Daoy (cell line): Measurements from ENCODE around the gene CDC73. TPM values are rescaled to one million over a fixed set of nuclear protein-coding genes. Genes with fewer than 3 reads are reported as not detected.
"Not testable (repeated sequence)": the region's sequence is repeated elsewhere in the genome, so short reads cannot be mapped to it uniquely, and the experiment has no call there.

ENCODE experiments used
- DNase-seq: peaks from one replicate; pipeline ENCODE4 v3.0.0-alpha.2; 2015; ENCODE audit warnings: low read depth
- total RNA-seq: library from RNA; depleted of rRNA; stranded (reverse); fragments of >200 nt; shearing (Covaris generic); gene quantifications from 2 replicates; pipeline ENCODE4 v1.2.3, GENCODE V29; 2014

Gene CDC73
- total RNA-seq, 1 experiment from 2014 or later, result 18.7 TPM

DNA sequence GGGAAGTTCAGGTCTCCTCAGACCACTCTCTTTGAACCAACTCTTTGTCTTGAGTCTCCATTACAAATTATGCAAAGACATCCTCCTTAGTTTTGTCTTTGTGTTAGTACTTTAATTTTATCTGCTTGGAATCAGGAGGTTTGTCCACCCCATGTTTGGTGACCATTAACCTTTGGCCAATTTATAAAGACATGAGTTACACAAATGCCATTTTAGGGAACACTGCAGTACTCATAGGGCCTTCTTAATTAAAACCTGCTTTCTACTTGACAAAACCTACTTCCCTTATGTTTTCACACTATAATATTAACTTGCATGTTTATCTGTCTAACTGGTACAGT lies 7.9 kb upstream of the CDC73 start:
- no peak for DNase-seq

DNA sequence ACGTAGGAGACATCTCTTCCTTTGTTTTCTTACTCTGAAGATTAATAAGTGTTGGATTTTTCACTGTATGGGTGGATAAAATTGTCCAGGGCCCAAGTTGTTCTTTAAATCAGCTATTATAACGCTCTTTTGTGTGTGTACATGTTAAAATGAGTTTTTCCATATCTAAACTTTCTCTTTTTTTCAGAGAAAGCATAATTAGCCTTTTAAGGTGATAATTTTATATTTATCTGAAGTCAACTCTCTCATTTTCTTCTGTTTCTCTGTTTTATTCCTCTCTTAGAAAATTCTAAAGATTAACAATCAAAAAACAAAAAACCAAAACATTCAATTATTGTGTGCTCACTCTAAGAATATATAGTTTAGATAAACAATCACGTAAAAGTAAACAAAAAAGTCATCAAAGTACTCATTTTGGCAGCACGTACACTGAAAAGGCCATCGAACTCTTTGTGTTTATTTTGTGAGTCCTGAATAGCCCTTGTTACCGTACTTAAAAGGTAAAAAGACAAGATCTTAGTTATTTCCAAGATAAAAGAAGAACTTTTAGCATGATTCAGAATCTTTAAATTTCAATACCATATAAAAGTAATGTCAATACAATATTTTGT lies 7.2 kb upstream of the CDC73 start:
- no peak for DNase-seq

DNA sequence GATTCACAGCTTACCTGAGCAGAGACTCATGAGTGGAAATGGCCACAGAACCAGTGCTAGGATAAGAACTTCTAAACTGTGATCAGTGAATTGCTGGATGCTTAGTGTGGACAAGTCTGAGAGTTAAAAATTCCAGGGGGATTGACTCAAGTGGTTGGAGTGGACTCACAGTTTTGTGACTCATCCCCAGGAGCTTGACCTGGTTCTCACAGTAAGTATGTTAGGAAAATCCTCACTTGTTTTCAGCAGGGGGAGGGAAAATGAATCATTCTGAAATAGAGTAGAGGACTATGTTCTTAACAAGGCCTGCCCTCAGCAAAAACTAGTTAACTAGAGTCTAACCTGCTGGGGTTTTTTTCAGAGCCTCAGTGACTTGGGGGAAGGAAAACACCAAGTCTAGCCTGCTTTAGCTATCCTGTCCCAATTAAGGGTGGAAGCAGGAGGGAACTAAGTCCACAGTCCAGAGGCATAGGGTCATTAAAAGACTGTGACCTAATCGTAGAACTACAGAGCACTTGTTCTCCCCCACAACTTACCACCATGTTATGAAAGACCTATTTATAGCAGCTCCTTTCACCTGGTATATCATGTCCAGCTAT lies 6.1 kb upstream of the CDC73 start:
- peak; percentile 93 for DNase-seq

DNA sequence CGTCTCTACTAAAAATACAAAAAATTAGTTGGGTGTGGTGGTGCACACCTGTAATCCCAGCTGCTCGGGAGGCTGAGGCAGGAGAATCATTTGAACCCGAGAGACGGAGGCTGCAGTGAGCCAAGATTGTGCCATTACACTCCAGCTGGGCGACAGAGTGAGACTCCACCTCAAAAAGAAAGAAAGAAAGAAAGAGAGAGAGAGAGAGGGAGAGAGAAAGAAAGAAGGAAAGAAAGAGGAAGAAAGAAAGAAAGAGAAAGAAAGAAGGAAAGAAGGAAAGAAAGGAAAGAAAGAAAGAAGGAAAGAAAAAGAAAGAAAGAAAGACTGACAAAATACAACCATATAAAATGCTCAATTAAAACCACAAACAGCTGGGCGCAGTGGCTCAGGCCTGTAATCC lies 4.7 kb upstream of the CDC73 start:
- not testable (repeated sequence) for DNase-seq

DNA sequence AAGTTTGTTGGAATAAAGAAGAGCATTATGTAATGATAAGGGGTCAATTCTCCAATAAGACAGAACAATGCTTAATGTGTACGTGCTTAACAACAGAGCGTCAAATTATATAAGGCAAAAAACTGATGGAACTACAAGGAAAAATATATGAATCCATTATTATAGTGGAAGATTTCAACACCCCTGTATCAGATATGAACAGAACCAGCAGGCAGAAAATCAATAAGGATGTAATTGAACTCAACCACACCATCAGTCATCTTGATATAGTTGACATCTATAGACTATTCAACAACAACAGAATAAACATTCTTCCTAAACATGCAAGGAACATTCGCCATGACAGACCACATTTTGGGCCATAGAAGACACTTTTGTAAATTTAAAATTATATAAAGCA lies 3.6 kb upstream of the CDC73 start:
- no peak for DNase-seq

DNA sequence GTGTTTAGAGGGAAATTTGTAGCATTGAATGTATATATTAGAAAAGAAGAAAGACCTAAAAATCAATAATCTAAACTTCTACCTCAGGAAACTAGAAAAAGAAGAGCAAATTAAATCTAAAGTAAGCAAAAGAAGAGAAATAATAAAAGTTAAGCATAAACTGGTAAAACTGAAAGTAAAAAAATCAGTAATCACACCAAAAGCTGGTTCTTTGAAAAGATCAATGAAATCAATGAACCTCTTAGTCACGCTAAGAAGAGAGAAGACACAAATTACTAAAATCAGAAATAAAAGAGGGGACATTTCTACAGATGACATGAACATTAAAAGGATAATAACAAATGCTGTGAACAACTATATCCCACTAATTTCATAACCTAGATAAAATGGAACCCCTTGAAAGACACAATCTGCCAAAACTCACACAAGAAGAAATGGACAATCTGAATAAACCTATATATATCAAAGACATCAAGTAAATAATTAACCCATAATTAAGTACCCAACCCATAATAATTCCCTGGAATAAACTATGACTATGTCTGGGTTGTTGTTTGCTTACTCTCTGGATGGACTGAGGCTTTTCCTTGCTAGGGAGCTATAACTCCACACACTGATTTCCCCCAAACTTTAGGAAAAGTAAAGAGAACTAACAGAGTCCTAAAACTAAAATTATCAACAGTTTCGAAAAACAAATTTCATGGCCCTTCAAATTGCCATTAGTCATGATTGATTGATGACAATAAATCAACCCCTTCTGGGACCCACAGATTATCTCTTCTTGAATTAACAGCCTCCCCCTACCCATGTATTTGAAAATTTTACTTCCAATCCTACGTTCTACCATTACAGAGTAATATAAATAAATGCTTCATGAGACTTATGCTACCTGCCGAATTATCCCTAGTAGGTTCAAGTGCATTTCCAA lies 2.8 kb upstream of the CDC73 start:
- DNase-seq, result no peak

- DNase-seq, result no peak
Observed at GRCh38 chr1:193120604-193121166, 1.1 kb upstream of the CDC73 start.

- no peak for DNase-seq
Observed at GRCh38 chr1:193123751-193124150, 1.9 kb downstream of the CDC73 start.

DNA sequence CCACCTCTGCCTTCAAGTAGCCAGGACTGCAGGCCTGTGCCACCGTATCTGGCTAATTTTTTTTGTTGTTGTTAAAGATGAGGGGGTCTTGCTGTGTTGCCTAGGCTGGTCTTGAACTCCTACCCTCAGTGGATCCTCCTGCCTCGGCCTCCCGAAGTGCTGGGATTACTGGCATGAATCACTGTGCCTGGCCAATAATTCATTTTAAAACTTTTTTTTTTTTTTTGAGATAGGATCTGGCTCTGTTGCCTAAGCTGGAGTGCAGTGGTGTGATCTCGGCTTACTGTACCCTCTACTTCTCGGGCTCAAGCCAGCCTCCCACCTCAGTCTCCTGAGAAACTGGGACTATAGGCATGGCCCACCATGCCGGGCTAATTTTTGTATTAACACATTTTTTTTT lies 3.5 kb downstream of the CDC73 start:
- DNase-seq, result no peak

- DNase-seq, result no peak
Observed at GRCh38 chr1:193131266-193131860, 9.5 kb downstream of the CDC73 start.

DNA sequence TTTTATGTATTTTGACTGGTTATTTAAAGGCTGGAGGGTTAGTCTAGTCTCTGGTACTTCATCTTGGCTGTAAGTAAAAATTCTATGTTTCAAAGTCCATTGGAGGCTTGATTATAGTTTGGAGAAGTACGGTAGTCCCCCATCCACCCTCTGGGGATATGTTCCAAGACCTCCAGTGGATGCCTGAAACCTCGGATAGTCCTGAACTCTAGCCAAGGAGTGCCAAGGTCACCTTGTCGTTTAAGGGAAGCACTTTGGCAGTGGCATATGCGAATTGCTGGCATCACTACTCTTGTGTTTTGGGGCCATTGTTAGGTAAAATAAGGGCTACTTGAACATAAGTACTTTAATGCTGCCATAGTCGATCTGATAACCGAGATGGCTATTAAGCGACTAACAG lies 18.4 kb downstream of the CDC73 start:
- no peak for DNase-seq

GRCh38 chr1:193141804-193142203 lies 20.0 kb downstream of the CDC73 start:
- no peak for DNase-seq

GRCh38 chr1:193142409-193142808 lies 20.6 kb downstream of the CDC73 start:
- DNase-seq, result no peak

- no peak for DNase-seq
Observed at GRCh38 chr1:193143285-193143684, 21.5 kb downstream of the CDC73 start.

DNA sequence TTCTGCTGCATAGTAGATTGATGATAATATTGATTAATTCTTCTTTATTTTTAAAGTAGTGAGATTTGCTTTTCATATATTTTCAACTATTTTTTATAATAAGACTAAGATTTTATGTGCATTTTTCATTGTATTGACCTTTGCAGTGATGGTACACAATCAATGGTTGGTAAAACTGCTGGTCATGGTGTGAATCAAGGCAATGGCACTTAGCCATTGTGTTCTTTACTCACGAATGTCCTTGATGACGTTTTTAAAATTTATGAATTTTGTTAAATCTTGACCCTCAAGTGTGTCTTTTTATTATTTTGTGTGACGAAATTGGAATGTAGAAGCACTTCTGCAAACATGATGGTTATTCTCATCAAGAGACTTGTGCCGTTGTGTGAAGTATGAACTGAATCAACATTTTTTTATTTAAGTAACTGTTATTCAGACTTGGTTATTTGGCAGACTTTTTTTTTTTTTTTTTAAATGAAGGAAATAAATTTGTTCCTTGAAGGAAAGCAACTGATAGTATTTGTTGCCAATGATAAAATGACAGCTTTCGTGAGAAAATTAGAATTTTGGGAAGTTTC lies 22.6 kb downstream of the CDC73 start:
- DNase-seq, result no peak

DNA sequence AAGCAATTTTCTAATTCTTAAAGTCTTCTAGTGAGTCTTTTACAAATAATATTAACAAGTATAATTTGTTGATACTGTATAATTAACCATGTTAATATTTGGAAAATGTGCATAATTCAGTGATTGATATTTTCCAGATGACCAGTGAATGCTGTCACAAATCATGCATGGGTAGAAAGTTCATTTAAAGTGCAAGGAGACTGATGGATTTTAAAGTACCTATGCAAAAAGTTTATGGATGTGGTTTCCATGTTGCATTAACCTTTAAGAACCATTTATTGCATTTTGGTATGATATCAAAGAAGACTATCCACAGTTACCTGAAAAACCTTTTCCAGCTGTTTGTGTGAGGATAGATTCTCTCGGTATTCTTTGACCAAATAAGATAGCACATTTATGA lies 23.2 kb downstream of the CDC73 start:
- DNase-seq, result no peak

DNA sequence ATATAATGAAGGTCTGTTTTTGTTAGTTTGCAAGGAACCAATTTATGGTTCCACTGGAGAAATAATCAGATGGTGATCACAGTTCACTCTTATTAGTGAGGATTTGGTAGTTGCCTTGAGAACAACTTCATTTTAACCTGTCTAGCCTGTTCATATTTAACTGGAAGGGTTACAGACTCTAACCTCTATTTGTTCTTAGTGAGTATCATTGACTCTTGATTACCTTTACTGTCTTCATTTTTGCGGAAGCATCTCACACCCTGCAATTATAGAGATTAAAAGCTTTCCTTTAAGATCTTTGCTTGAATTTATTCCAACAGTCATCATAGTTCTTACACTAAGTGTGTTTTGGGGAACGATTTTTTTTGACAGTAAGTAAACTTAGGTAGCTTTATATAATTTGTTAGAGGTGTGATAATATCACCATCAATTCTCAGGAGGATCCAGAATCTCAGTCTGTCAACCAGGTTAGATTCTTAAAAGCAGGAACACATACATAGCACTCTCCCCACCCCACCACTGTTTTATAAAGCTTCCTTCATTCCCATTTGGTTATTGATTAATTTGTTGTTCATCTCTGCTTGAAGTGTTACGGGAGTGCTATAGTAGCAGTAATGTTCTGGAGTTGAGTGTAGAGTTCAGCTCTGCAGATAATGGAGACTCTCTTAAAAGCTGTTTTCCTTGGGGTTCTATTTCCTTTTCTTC lies 34.4 kb downstream of the CDC73 start:
- no peak for DNase-seq

GRCh38 chr1:193156822-193157142 lies 35.0 kb downstream of the CDC73 start:
- no peak for DNase-seq

- DNase-seq, result no peak
Observed at GRCh38 chr1:193157360-193157759, 35.5 kb downstream of the CDC73 start.

- DNase-seq, result no peak
Observed at GRCh38 chr1:193176113-193176512, 54.3 kb downstream of the CDC73 start.

GRCh38 chr1:193176788-193177187 lies 55.0 kb downstream of the CDC73 start:
- DNase-seq, result no peak
